Esophagus muscularis mucosa (tissue), 4 donors: ENCODE measurements around the gene SUMO3.

Source experiments
- CTCF ChIP-seq, 3 experiments: fragments of 200-600 bp in 2 of 3; fragments of 450-650 bp in 1 of 3; sonication (generic) in 2 of 3; IDR thresholded peaks; one replicate each; pipeline ENCODE4 v1.5.1; 2017 to 2019; ENCODE audit warnings: antibody characterized with exemption in 3 of 3, mild to moderate bottlenecking in 2 of 3, moderate library complexity in 1 of 3
- EP300 ChIP-seq: sonication (generic); formaldehyde crosslinking; IDR thresholded peaks from one replicate; pipeline ENCODE4 v1.6.1; 2017; ENCODE audit warnings: antibody characterized with exemption
- POLR2A ChIP-seq: fragments of 450-650 bp; IDR thresholded peaks from one replicate; pipeline ENCODE4 v1.6.1; 2017; ENCODE audit warnings: antibody characterized with exemption, moderate library complexity, mild to moderate bottlenecking, low read depth
- POLR2AphosphoS5 ChIP-seq, 2 donors: sonication (generic); formaldehyde crosslinking; IDR thresholded peaks; one replicate each; pipeline ENCODE4 v1.6.1; 2017; ENCODE audit warnings: antibody characterized with exemption in 2 of 2

- TF ChIP-seq CTCF (IDR thresholded peaks at IDR 0.05) (no peak), POLR2A (no peak), EP300 (no peak), POLR2AphosphoS5 (IDR thresholded peaks at IDR 0.05) (no peak)
Observed at GRCh38 chr21:44835647-44835973, 17.7 kb upstream of the SUMO3 start.
